Heart left ventricle (tissue), 13 donors: ENCODE results near the gene CERT1.

Experiments used
- CTCF ChIP-seq, 12 donors: fragments of 200-600 bp; sonication (generic) in 4 of 12; IDR thresholded peaks; one replicate each; pipeline versions ENCODE4 v1.5.0 to v1.8.0; 2018 to 2022; ENCODE audit warnings: antibody characterized with exemption in 12 of 12, mild to moderate bottlenecking in 5 of 12
- POLR2A ChIP-seq, 2 donors: fragments of 450-650 bp; IDR thresholded peaks; one replicate each; pipeline ENCODE4 v1.6.1; 2017; ENCODE audit warnings: antibody characterized with exemption in 2 of 2, mild to moderate bottlenecking in 2 of 2, moderate library complexity in 2 of 2
- donor health status: ischemic (EF 13 %, LVEDD 7.1; RV severe dilation, severe dysfunction).
- donor health status: DM: no; HTN: yes; CAD: no.
- donor health status: DM: no; HTN: no; CAD: no.
- donor health status: ischemic (EF 25% LVEDD 6.9; RV normal size, moderate dysfunction).
- donor health status: ischemic (EF 25% LVEDD 5.7; RV mildly dilated, moderate dysfunction).
- donor health status: ischemic (EF 35%, LVEDD 5.7; RV mildly dilated, moderate dysfunction).
- donor health status: nonischemic (EF 11% LVEDD 7.7; RV severe dilation, severe dysfunction).
- donor health status: DM: yes; HTN: yes; CAD: no.
- donor health status: PGD.
- donor health status: ischemic (EF 29% LVEDD 5.4; RV normal size, mild dysfunction).
- donor health status: nonischemic (EF 23%, LVEDD 6.1; RV moderate dilation, normal function).

DNA sequence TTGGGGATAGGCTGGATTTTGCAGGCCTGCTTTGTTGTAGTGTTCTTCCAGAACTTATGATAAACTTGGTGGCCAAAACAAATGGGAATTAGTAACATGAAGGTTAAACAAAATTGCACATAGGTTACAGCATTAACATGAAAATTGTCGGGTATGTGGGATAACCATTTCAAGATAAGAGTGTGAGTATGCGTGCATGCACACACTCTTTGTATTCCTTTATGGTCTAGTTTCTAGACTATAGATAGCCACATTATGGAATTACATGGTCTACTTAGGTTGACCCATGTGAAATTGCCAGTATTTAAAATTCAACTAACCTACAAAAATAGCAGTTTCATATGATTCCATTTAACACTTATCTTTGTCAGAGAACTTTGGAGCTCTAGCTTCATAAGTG, 173.0 kb downstream of the CERT1 start:
- TF ChIP-seq CTCF (IDR thresholded peaks at IDR 0.05) (no peak), POLR2A (IDR thresholded peaks at IDR 0.05) (no peak)
